HG02759 (cell line): ENCODE data around the gene TMEM175.
"Not testable (repeated sequence)": the region's sequence is repeated elsewhere in the genome, so short reads cannot be mapped to it uniquely, and the experiment has no call there.

ENCODE experiments used
- ATAC-seq: cut with Tn5 transposase; IDR thresholded peaks from one replicate; pipeline ENCODE4 v1.9.1; 2021; ENCODE audit warnings: mild to moderate bottlenecking, moderate library complexity; ENCODE audit not compliant: unreplicated experiment

Gene TMEM175

DNA sequence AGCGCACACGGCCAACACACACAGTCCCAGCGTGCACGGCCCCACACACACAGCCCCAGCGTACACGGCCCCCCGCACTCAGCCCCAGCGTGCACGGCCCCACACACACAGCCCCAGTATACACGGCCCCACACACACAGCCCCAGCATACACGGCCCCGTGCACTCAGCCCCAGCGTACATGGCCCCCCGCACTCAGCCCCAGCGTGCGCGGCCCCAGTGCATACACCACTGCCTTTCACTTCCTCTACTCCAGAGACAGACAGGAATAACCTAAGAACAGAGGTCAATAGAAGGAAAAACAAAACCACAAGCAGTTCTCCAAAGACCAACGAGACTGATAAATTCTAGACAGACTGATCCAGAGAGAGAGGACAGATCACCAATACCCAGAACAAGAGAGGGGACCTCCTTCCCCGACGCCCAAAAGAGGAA is 17.2 kb upstream of the TMEM175 start:
- ATAC-seq = no peak

DNA sequence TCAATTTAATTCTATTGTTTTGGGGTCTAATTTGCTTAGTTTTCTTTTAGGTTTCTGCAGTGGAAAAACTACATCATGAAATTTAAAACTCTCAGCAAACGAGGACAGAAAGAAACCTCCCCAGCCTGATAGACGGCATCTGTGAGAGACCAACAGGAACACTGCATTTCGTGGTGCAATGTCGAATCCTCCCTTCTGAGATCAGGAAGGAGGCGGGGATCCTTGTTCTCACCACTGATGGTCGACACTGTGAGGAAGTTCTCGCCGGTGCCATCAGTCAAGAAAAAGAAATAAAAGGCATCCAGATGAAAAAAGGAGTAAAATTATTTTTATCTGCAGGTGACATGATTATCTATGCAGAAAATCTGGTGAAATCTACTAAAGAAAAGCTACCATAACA is 16.7 kb upstream of the TMEM175 start:
- no peak for ATAC-seq

DNA sequence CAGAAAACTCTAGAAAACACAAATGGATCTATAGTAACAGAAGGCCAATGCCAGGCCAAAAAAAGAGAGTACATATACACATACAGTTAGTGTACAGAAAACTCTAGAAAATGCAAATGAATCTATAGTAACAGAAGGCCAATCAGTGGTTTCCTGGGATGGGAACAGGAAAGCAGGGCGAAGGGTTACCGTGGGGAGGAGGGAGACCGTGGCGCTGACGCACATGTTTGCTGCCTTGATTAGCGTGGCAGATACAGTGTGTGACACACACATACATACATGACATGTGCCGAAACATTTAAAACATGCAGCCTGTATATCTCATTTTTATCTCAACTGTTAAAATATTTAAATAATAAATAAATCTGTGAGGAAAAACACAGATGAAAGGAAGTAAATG is 14.8 kb upstream of the TMEM175 start:
- no peak for ATAC-seq

DNA sequence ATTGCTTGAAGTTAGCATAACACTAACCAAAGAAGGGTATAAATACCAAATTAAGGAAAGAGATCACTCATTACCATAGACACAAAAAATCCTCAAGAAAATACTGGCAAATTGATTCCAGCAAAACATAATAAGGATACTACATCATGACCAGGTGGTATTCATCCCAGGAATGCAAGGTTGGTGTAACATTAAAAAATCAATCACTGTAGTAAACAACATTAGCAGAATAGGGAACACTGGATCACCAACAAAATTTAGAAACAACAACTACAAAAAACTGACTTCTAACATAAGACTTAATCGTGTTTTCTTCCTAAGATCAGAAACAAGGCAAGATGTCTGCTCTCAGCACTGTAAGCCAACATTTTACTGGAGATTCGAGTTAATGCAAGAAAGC is 14.3 kb upstream of the TMEM175 start:
- no peak for ATAC-seq

DNA sequence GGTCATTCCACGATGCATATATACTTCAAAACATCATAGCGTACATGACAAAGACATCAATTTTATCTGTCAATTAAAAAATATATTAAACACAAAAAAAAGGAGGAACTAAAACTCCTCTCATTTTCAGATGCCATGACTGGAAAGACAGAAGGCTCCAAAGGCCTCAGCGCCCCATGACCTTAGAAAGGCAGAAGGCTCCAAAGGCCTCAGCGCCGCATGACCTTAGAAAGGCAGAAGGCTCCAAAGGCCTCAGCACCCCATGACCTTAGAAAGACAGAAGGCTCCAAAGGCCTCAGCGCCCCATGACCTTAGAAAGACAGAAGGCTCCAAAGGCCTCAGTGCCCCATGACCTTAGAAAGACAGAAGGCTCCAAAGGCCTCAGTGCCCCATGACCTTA is 13.7 kb upstream of the TMEM175 start:
- not testable (repeated sequence) for ATAC-seq

DNA sequence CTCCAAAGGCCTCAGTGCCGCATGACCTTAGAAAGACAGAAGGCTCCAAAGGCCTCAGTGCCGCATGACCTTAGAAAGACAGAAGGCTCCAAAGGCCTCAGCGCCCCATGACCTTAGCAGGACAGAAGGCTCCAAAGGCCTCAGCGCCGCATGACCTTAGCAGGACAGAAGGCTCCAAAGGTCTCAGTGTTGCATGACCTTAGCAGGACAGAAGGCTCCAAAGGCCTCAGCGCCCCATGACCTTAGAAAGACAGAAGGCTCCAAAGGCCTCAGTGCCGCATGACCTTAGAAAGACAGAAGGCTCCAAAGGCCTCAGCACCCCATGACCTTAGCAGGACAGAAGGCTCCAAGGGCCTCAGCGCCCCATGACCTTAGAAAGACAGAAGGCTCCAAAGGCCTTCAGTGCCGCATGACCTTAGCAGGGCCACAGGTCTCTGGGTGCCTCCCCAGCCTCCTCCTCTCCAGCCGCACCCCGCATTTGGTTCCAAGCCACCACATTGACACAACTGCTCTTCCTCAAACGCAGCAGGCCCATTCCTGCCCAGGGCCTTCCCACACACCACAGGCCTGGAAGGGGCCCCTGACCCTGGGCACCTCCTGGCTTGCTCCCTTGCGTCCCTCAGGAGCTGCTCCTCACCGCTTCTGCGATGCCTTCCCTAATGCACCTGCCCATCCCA is 13.1 kb upstream of the TMEM175 start:
- ATAC-seq = not testable (repeated sequence)

DNA sequence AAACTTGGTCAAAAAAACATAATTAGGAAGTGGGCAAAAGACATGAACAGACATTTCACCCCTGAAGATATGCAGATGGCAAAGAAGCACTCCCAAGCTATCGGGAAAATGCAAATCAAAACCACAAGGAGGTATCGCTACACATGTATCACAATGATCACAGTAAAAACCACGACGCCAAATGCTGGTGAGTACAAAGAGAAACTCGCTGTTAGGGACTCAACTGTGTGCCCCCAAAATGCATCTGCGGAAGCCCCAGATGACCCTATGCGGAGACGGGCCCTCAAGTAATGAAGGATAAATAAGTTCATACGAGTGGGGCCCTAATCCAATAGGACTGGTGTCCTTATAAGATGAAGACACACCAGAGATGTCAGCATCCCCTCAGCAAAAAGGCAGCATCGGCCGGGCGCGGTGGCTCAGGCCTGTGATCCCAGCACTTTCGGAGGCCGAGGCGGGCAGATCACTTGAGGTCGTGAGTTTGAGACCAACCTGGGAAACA is 10.4 kb upstream of the TMEM175 start:
- ATAC-seq = no peak

DNA sequence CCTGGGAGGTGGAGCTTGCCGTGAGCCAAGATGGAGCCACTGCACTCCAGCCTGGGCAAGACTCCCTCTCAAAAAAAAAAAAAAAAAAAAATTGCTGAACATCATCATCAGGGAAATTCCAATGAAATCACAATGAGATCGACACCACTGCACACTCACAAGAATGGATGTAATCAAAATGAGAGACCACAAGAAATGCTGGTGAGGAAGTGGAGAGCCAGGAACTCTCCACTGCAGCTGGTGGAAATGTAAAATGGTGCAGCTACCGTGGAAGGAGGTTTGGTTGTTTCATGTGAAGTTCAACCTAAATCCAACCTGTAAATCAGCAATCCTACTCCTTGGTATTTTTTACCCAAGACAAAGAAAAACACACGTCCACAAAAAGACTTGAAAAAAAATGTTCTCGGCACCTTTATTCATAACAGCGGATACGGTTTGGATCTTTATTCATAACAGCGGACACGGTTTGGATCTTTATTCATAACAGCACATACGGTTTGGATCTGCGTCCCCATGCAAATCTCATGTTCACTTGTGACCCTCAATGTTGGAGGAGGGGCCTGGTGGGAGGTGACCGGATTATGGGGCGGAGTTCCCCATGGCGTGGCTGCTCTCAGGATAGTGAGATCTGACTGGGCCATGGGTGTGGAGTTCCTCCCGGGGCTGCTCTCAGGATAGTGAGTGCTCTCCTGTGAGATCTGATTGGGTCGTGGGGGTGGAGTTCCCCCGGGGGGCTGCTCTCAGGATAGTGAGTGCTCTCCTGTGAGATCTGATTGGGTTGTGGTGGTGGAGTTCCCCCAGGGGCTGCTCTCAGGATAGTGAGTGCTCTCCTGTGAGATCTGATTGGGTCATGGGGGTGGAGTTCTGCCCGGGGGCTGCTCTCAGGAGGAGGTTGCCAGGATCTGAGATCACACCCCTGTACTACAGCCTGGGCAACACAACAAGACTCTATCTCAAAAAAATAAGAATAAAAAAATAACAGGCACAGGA is 7.9 kb upstream of the TMEM175 start:
- no peak for ATAC-seq

DNA sequence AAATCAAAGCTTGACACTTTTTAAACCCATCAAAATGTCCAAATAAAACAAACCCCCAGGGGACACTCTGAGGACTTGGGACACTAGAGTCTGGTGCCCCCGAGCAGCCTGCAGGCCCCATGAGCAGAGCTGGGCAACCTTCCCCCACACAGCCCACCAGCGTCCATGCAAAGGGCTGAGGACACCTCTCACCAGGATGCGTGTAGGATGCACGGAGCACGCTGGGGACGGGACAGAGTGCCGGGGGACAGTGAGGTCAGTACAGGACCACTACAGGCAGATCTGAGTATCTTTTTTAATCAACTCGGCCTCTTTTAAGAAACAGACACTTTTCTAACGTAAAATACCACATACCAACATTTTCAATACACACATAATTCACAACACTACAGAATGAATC is 7.1 kb upstream of the TMEM175 start:
- ATAC-seq = no peak

DNA sequence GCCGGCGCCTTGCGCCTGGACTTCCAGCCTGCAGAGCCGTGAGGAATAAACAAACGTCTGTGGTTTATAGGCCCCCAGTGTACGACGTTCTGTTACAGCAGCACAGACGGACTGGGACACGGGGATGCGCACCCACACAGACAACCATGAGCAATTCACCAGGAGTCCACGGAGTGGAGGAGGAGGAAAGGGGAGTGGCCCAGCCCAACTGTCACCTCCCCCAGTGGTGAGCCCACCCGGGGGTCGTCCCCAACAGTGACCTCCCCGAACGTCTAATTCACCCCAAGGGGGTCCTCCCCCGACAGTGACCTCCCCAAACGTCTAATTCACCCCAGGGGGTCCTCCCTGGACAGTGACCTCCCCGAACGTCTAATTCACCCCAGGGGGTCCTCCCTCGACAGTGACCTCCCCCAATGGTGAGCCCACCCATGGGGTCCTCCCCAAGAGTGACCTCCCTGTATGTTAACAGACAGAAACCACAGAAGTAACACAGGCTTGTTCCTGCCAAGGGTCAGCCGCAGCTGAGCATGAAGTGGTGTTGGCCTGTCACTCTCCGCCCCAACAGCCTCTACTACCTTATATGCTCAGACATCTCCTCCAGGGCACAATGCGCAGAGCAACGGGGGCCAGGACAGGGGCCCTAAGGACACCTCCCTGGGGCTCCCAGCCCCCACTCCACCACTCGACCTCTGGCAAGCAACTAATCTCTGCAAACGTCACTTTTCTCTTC is 6.3 kb upstream of the TMEM175 start:
- ATAC-seq = no peak

DNA sequence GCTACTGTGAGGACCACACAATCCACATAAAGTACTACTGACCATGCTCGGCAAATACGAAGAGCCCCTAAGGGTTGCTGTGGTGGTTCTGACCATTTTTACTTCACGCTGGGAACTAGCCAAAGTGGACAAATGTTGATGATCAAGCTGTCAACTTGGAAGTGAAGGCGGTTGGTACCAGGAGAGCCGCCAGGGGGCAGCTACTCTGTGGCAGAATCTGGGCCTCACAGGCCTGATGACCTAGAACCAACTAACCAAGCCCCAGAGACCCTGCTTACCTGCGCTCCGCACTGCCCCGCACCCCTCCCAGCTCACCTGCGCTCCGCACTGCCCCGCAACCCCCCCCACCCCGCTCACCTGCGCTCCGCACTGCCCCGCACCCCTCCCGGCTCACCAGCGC is 5.7 kb upstream of the TMEM175 start:
- no peak for ATAC-seq

DNA sequence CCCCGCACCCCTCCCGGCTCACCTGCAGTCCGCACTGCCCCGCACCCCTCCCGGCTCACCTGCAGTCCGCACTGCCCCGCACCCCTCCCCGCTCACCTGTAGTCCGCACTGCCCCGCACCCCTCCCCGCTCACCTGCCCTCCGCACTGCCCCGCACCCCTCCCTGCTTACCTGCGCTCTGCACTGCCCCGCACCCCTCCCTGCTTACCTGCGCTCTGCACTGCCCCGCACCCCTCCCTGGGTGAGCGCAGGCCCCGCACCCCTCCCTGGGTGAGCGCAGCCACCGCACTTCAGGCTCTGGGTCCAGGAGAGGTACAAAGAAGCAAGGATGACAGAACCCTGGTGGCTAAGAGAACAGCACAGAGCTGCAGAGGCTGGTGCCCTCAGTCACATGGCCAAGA is 4.7 kb upstream of the TMEM175 start:
- ATAC-seq = not testable (repeated sequence)

DNA sequence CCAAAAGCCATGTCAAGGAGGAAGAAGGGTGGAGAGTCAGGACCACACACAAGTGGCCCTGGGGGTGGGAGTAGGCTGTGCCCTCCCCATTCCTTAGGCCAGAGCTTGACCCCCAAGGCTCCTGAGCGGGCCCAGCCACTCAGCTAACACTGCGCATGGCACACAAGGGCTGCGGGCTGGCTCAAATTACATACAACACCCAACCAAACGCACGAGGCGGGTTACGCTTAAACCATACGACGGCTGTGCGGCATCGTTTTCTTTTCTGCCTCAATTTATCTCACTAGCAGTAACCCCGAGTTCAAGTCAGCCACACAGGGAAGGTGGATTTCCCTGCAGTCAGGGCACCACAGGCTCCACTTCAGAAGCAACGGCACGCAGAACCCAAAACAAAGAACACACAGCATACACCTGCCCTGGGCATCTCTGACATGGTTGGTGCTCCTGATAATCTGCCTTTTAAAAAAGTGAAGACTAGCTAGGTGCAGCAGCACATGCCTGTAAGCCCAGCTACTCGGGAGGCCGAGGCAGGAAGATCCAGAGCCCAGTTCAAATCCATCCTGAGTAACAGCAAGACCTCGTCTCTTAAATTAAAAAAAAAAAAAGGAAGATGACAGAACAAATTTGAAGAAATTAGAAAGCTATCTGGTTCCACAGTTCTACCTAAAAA is 3.0 kb upstream of the TMEM175 start:
- no peak for ATAC-seq

DNA sequence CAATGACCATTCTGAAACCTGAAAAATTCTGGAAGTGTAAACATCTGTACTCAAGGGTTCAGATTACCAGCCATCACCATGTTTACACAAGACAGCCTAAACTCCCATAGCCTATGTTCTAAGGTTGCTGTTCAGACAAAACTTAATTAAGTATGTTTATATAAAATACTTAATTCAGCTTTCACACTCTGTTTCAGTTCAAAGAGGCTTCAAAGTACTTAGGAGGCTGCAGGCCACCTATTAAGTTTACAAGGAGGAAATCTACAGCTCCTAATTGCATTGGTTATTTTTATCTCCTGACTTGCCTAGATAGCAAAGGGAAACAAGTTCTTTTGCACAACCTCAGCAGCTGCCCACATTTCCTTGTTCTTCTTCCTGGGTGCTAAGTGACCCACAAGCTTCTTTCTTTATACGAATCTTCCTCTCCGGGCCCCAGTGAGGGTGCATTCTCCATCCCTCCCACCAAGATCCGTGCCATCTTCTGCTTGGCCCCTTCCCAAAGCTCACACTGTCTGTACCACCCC is 2.2 kb upstream of the TMEM175 start:
- ATAC-seq = no peak

DNA sequence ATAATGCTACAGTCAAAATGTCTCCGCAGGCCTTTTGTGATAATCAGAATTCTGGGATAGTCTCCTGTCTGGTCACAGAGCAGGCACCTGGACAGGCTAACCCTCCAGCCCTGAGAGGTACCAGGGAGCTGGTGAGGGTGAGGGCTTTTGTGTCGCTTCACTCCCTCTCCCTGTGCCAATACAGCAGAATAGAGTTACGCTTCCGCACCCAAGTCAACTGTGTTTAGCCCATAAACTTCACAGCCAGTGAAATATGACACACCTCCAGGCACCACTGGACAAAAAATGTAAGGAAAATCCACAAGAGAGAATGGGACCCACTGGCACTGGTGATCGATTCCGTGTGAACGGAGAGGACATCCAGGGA is 1.4 kb upstream of the TMEM175 start:
- ATAC-seq = no peak

DNA sequence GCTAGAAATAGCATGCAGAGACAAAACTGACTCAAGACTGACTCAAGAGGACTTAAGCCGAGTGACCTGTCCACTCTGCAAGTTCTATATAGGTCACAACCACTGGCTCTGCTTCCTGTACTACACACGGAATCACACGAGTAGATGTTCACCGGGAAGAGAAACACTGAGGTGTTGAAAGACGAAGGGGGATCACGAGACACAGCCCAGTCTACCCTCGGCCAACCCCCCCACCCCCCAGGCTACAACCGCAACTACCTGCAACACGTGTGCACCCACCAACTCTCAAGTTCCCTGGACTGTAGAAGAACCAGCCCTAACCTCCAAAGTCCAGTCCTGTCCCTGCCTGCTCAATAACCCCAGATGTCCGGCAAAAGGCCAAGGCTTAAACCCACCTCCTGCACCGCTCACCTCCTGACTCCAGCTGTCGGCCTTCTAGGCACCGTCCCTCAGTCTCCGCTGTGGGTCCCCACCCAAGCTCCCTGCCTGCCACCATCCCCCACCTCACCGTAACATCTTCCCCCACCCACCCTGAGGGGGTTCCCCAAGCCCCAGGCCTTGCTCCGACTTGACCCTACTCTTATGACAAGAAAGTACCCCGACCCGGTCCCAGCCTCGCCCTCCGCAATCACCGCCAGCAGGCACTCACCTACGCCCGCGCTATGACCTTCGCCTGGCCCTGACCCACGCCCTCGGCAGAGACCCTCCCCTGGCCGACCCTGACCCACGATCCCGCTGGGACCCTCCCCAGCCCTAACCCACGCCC is 883 bp upstream of the TMEM175 start:
- ATAC-seq = no peak

DNA sequence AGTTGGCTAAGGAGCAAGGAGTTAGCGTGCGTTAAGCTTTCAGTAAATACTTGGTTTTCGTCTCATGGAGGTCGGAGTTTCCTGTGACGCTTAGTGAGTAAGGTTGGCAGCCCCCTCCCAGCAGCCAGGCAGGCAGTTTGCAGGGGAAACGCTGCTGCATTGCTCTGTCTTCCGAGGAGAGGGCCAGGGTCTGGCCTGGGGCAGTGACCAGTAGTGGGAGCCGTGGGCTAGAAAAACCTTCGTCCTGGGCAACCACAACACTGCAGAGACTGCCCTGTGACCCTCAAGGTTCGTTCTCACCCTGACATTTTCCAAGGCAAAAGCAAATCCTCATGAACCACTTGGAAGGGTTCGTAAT is 432 bp downstream of the TMEM175 start:
- ATAC-seq = no peak

DNA sequence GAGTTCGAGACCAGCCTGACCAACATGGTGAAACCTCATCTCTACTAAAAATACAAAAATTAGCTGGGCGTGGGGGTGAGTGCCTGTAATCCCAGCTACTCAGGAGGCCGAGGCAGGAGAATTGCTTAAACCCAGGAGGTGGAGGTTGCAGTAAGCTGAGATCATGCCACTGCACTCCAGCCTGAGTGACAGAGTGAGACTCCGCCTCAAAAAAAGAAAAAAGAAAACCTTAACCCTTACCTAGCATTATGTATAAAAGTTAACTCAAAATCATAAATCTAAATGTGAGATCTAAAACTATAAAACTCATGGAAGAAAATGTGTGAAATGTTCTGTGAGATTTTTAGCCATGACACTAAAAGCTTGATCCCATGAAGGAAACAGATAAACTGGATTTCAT is 7.2 kb downstream of the TMEM175 start:
- ATAC-seq = not testable (repeated sequence)

DNA sequence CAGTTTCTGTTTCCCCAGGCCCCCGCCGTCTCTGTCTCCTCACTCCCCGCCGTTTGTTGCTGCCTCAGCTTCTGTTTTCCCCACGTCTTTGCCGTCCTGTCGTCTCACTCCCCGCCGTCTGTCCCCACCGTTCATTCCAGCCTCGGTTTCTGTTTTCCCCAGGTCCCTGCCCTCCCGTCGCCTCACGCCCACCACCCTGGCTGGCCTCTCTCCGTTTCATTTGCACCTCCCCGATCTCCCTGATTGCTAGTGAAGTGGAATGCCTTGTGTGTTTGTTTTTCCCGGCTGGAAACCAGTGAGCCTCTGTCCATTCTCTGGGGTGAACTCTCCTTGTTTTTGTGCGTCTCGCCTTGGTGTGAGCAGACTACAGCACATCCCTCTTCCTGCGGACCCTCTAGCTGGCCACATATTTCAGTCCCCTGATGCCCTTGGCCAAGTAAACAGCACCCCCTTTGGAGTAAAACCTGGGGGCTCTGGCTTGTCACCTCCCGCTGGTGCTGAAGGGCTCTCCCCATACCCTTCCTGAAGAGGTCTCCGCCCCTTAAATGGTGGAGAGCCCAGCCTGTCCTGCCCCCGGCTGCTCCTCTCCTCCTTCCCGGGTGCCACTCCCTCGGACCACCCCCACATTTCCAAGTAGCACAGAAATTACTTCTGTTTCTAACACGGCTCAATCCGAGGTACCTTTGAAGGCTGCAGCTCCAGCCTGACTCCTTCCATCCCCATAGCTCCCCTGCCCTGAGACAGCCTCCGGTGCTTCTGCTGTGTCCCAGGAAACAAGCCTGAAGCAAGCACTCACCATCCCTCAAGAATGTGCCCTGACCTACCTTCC is 13.2 kb downstream of the TMEM175 start:
- ATAC-seq = no peak
